ENCODE measurements around the gene MZT2A. TPM values are rescaled to one million over a fixed set of nuclear protein-coding genes. Genes with fewer than 3 reads are reported as not detected.
"Not testable (repeated sequence)": the region's sequence is repeated elsewhere in the genome, so short reads cannot be mapped to it uniquely, and the experiment has no call there.

The MZT2A gene
- polyA plus RNA-seq (2011; rRNA removed) (30.9 and 31.7 TPM in 2 replicates), polyA minus RNA-seq (2011; rRNA and poly(A)+ RNA removed) (5.6 and 5.8 TPM in 2 replicates)

- POLR2A ChIA-PET; DNase-seq (ENCODE audit: low read depth, low spot score); H3K9me3 ChIP-seq (ENCODE audit: control insufficient read depth, insufficient read depth, low read length); H3K27me3 ChIP-seq (ENCODE audit: control insufficient read depth, insufficient read depth, low read length): not testable (repeated sequence)
- Histone ChIP-seq H3K4me3 (ENCODE audit: low read depth, low read length) (peak within 1 kb of the TSS; percentile 78), H3K27ac (ENCODE audit: low read depth, low read length) (peak within 1 kb of the TSS; percentile 65)
- CTCF ChIA-PET = interaction anchor here (0.6 to 3.0 kb wide), 21 partner anchors 8 to 1687 kb away, joined by 3 to 34 read pairs (median 4); no protein-coding TSS in a partner anchor
Measured at GRCh38 chr2:131492015-131492417, at the start of gene MZT2A. MZT2A (minus strand) TSS chr2:131492397; CDS start chr2:131492376, 21 bp downstream.

GRCh38 chr2:131538856-131539255 lies 46.7 kb upstream of the MZT2A start:
- H3K27ac ChIP-seq (ENCODE audit: low read depth, low read length); H3K4me3 ChIP-seq (ENCODE audit: low read depth, low read length); H3K9me3 ChIP-seq (ENCODE audit: control insufficient read depth, insufficient read depth, low read length); H3K27me3 ChIP-seq (ENCODE audit: control insufficient read depth, insufficient read depth, low read length); POLR2A ChIA-PET; DNase-seq (ENCODE audit: low read depth, low spot score): not testable (repeated sequence)
- CTCF ChIA-PET = interaction anchor here (1.1 kb wide), 1 partner anchor 46 kb away, joined by 3 read pairs; no protein-coding TSS in a partner anchor

GRCh38 chr2:131536841-131537240 lies 44.6 kb upstream of the MZT2A start:
- H3K27ac ChIP-seq (ENCODE audit: low read depth, low read length); H3K27me3 ChIP-seq (ENCODE audit: control insufficient read depth, insufficient read depth, low read length); H3K9me3 ChIP-seq (ENCODE audit: control insufficient read depth, insufficient read depth, low read length); POLR2A ChIA-PET; H3K4me3 ChIP-seq (ENCODE audit: low read depth, low read length); DNase-seq (ENCODE audit: low read depth, low spot score); CTCF ChIA-PET: not testable (repeated sequence)

- H3K27ac ChIP-seq (ENCODE audit: low read depth, low read length); H3K4me3 ChIP-seq (ENCODE audit: low read depth, low read length); DNase-seq (ENCODE audit: low read depth, low spot score); POLR2A ChIA-PET; CTCF ChIA-PET; H3K27me3 ChIP-seq (ENCODE audit: control insufficient read depth, insufficient read depth, low read length); H3K9me3 ChIP-seq (ENCODE audit: control insufficient read depth, insufficient read depth, low read length): not testable (repeated sequence)
Measured at GRCh38 chr2:131535951-131536826, 44.0 kb upstream of the MZT2A start.

GRCh38 chr2:131535526-131535925 lies 43.3 kb upstream of the MZT2A start:
- H3K9me3 ChIP-seq (ENCODE audit: control insufficient read depth, insufficient read depth, low read length) = no peaks in the 10 kb centered on the region
- POLR2A ChIA-PET = no interaction called here
- TF ChIP-seq CTCF (IDR thresholded peaks at IDR 0.05; ENCODE audit: low read depth, low read length) = no peak
- no peaks in the 10 kb centered on the region for H3K27me3 ChIP-seq (ENCODE audit: control insufficient read depth, insufficient read depth, low read length)
- no peak overlapping the region for H3K4me3 ChIP-seq (ENCODE audit: low read depth, low read length)
- DNase-seq (ENCODE audit: low read depth, low spot score) = no peak
- CTCF ChIA-PET = no interaction called here
- H3K27ac ChIP-seq (ENCODE audit: low read depth, low read length) = no peak overlapping the region

- DNase-seq (ENCODE audit: low read depth, low spot score); H3K4me3 ChIP-seq (ENCODE audit: low read depth, low read length); H3K27ac ChIP-seq (ENCODE audit: low read depth, low read length); H3K27me3 ChIP-seq (ENCODE audit: control insufficient read depth, insufficient read depth, low read length); CTCF ChIA-PET; POLR2A ChIA-PET; H3K9me3 ChIP-seq (ENCODE audit: control insufficient read depth, insufficient read depth, low read length): not testable (repeated sequence)
Measured at GRCh38 chr2:131534965-131535364, 42.8 kb upstream of the MZT2A start.

GRCh38 chr2:131534317-131534672 lies 42.1 kb upstream of the MZT2A start:
- H3K27ac ChIP-seq (ENCODE audit: low read depth, low read length); CTCF ChIA-PET: not testable (repeated sequence)

GRCh38 chr2:131533609-131534316 lies 41.6 kb upstream of the MZT2A start:
- H3K27me3 ChIP-seq (ENCODE audit: control insufficient read depth, insufficient read depth, low read length); DNase-seq (ENCODE audit: low read depth, low spot score); H3K4me3 ChIP-seq (ENCODE audit: low read depth, low read length); POLR2A ChIA-PET; H3K9me3 ChIP-seq (ENCODE audit: control insufficient read depth, insufficient read depth, low read length); CTCF ChIA-PET; H3K27ac ChIP-seq (ENCODE audit: low read depth, low read length): not testable (repeated sequence)

More at GRCh38 chr2:131534317-131534672, 42.1 kb upstream of the MZT2A start:
- DNase-seq (ENCODE audit: low read depth, low spot score); H3K9me3 ChIP-seq (ENCODE audit: control insufficient read depth, insufficient read depth, low read length); POLR2A ChIA-PET; H3K27me3 ChIP-seq (ENCODE audit: control insufficient read depth, insufficient read depth, low read length); H3K4me3 ChIP-seq (ENCODE audit: low read depth, low read length): not testable (repeated sequence)

- DNase-seq (ENCODE audit: low read depth, low spot score); H3K27me3 ChIP-seq (ENCODE audit: control insufficient read depth, insufficient read depth, low read length); CTCF ChIA-PET; H3K4me3 ChIP-seq (ENCODE audit: low read depth, low read length); H3K9me3 ChIP-seq (ENCODE audit: control insufficient read depth, insufficient read depth, low read length); POLR2A ChIA-PET; H3K27ac ChIP-seq (ENCODE audit: low read depth, low read length): not testable (repeated sequence)
Measured at GRCh38 chr2:131532723-131533608, 40.8 kb upstream of the MZT2A start.

- H3K27me3 ChIP-seq (ENCODE audit: control insufficient read depth, insufficient read depth, low read length); H3K9me3 ChIP-seq (ENCODE audit: control insufficient read depth, insufficient read depth, low read length); H3K27ac ChIP-seq (ENCODE audit: low read depth, low read length); CTCF ChIA-PET; POLR2A ChIA-PET; DNase-seq (ENCODE audit: low read depth, low spot score); H3K4me3 ChIP-seq (ENCODE audit: low read depth, low read length): not testable (repeated sequence)
Measured at GRCh38 chr2:131531547-131532185, 39.5 kb upstream of the MZT2A start.

Measured in AG04450 (cell line).